ENCODE results near the gene MCIDAS. TPM values are rescaled to one million over a fixed set of nuclear protein-coding genes. Genes with fewer than 3 reads are reported as not detected.

Gene MCIDAS
- polyA plus RNA-seq, 1 donor (not counting 4 experiments of a cell fraction or from before 2014, with no cell fraction given), result 0.03 TPM

DNA sequence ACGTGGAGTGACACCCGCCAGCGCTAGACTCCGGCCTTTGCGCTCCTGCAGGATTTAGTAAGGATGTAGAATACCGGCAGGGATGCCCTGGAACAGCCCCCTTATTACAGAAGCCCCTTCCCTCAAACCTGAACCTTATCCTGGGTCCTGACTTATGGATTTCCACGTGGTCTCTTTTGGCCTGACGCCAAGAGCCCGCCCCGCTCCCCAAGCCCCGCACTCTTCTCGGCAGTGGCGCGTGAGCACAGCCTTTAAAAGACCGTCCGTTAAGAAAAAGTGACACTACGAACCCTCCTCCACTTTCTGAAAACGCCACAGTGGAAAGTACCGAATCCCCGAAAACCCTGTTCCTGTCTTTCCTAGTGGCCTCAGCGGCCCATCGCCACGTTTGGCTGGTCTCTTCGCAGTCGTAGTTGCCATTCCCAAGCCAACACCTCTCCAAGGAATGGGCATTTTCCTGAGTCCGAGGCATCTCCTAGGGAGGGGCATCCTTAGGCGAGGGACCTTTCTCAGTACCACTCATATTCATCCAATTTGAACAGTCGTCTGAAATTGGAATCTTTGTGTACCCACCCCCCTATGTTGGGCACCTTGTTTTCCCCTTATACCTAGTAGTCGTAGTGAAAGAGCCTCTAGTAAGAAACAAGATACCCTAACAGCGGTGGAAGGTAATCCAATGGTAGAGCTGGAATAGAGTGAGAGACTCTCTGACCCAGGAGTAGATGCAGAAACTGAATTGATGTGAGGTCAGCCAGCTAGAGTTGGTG is 732 bp upstream of the MCIDAS start:
- Histone ChIP-seq H3K4me2 (ENCODE audit: control insufficient read depth, extremely low read depth, insufficient read depth, low read depth, low read length) (peak overlapping the region; percentile 82), H3K27ac (ENCODE audit: control insufficient read depth, insufficient read depth, low read length) (no peak overlapping the region), H3K4me1 (ENCODE audit: control insufficient read depth, extremely low read depth, insufficient read depth, low read length) (peaks cover 7% of the 10 kb centered on the region), H3K4me3 (ENCODE audit: control insufficient read depth in 2 of 3, extremely low read depth in 1 of 3, insufficient read depth in 2 of 3, low read depth in 1 of 3, low read length in 3 of 3) (peak overlapping the region; percentile 43 to 69 (median 55)), H3K9ac (ENCODE audit: control insufficient read depth, extremely low read depth, insufficient read depth, low read length) (peak overlapping the region; percentile 47), H3K9me1 (ENCODE audit: control insufficient read depth, extremely low read depth, insufficient read depth, low read length) (no peaks in the 10 kb centered on the region), H4K20me1 (ENCODE audit: control insufficient read depth, extremely low read depth, insufficient read depth, low read length) (no peaks in the 10 kb centered on the region), H2AFZ (ENCODE audit: control insufficient read depth, low read length) (peak overlapping the region; percentile 68), H3K9me3 (ENCODE audit: control insufficient read depth, low read depth, low read length) (no peaks in the 10 kb centered on the region), H3K36me3 (ENCODE audit: control insufficient read depth in 2 of 2, extremely low read depth in 1 of 2, insufficient read depth in 2 of 2, low read length in 2 of 2) (peaks cover 0 to 2% of the 10 kb centered on the region in 2 experiments), H3K79me2 (ENCODE audit: control insufficient read depth, insufficient read depth, low read length) (no peaks in the 10 kb centered on the region), H3K27me3 (ENCODE audit: control insufficient read depth, extremely low read depth, insufficient read depth, low read length) (peaks cover 39% of the 10 kb centered on the region)
- FAIRE-seq (no peak), DNase-seq (ENCODE audit: low read depth, low spot score) (no peak)
- TF ChIP-seq EZH2 (IDR thresholded peaks at IDR 0.05; ENCODE audit: low read length), result peak; percentile 35
- TF ChIP-seq, protein P1, sequence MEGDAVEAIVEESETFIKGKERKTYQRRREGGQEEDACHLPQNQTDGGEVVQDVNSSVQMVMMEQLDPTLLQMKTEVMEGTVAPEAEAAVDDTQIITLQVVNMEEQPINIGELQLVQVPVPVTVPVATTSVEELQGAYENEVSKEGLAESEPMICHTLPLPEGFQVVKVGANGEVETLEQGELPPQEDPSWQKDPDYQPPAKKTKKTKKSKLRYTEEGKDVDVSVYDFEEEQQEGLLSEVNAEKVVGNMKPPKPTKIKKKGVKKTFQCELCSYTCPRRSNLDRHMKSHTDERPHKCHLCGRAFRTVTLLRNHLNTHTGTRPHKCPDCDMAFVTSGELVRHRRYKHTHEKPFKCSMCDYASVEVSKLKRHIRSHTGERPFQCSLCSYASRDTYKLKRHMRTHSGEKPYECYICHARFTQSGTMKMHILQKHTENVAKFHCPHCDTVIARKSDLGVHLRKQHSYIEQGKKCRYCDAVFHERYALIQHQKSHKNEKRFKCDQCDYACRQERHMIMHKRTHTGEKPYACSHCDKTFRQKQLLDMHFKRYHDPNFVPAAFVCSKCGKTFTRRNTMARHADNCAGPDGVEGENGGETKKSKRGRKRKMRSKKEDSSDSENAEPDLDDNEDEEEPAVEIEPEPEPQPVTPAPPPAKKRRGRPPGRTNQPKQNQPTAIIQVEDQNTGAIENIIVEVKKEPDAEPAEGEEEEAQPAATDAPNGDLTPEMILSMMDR (optimal IDR thresholded peaks at IDR 0.05 in 1 of 3, IDR thresholded peaks at IDR 0.05 in 1 of 3, conservative IDR thresholded peaks at IDR 0.05 in 1 of 3; ENCODE audit: extremely low read depth in 1 of 3, insufficient read depth in 2 of 3, low read length in 3 of 3), result no peak
- dilution Hi-C loops (cut with MboI; ENCODE audit: extremely low pct_ligation_motif_present, low sequenced_read_pairs), result no loop called here

DNA sequence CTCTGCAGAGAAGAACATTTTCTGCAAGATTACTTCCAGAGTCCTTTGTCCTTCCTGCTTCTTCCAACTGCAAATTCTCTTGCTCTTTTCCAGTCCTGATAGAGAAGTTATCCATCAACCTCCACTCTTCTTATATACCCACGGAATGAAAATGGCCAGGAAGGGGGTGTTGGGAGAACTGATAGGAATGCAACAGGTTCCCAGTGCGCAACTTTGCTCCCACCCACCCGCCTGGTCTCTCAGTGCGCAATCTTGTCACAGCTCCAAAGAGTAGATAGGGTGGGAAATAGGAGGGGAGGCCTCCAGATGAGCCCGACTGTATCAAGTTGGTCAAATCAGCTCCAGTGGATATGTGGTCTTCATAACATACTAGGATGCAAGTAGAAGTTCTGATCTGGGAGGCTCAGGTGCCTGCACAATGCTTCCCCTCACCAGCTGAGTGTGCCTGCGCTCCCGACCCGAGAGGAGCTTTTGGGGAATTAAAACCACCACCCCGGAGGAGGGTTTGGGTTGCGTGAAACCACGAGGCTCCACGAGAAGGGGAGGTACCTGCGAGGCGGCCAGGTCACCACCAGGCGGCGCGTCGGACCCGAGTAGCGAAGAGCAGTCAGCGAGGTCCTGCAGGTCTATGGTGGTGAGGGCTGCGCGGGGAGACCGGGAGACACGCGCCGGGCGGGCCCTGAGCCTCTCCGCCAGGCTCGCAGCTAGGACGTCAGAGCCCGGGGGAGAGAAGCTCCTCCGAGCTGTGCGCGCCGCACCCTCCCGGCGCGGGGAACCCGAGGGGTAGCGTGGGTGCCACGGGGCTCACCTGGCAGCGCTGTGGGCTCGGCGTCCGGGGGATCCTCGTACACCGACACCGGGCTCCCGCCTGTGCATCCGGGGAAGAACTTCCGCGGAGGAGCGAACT is 835 bp downstream of the MCIDAS start:
- no peaks in the 10 kb centered on the region for H3K79me2 ChIP-seq (ENCODE audit: control insufficient read depth, insufficient read depth, low read length)
- DNase-seq (ENCODE audit: low read depth, low spot score) (peak; percentile 19), FAIRE-seq (no peak)
- no peaks in the 10 kb centered on the region for H4K20me1 ChIP-seq (ENCODE audit: control insufficient read depth, extremely low read depth, insufficient read depth, low read length)
- H3K4me3 ChIP-seq (ENCODE audit: control insufficient read depth in 2 of 3, extremely low read depth in 1 of 3, insufficient read depth in 2 of 3, low read depth in 1 of 3, low read length in 3 of 3), result peak overlapping the region; percentile 43 to 60 (median 55)
- TF ChIP-seq, protein P1 (optimal IDR thresholded peaks at IDR 0.05 in 1 of 3, IDR thresholded peaks at IDR 0.05 in 1 of 3, conservative IDR thresholded peaks at IDR 0.05 in 1 of 3; ENCODE audit: extremely low read depth in 1 of 3, insufficient read depth in 2 of 3, low read length in 3 of 3), result peak; percentile 66 to 95 (median 88)
- peak; percentile 52 for TF ChIP-seq EZH2 (IDR thresholded peaks at IDR 0.05; ENCODE audit: low read length)
- H3K4me2 ChIP-seq (ENCODE audit: control insufficient read depth, extremely low read depth, insufficient read depth, low read depth, low read length), result peak overlapping the region; percentile 82
- no peaks in the 10 kb centered on the region for H3K9me1 ChIP-seq (ENCODE audit: control insufficient read depth, extremely low read depth, insufficient read depth, low read length)
- peaks cover 47% of the 10 kb centered on the region for H3K27me3 ChIP-seq (ENCODE audit: control insufficient read depth, extremely low read depth, insufficient read depth, low read length)
- peaks cover 0 to 2% of the 10 kb centered on the region in 2 experiments for H3K36me3 ChIP-seq (ENCODE audit: control insufficient read depth in 2 of 2, extremely low read depth in 1 of 2, insufficient read depth in 2 of 2, low read length in 2 of 2)
- H3K9me3 ChIP-seq (ENCODE audit: control insufficient read depth, low read depth, low read length), result peaks cover 2% of the 10 kb centered on the region
- no peak overlapping the region for H3K27ac ChIP-seq (ENCODE audit: control insufficient read depth, insufficient read depth, low read length)
- peak overlapping the region; percentile 13 for H3K9ac ChIP-seq (ENCODE audit: control insufficient read depth, extremely low read depth, insufficient read depth, low read length)
- peak overlapping the region; percentile 68 for H2AFZ ChIP-seq (ENCODE audit: control insufficient read depth, low read length)
- dilution Hi-C loops (cut with MboI; ENCODE audit: extremely low pct_ligation_motif_present, low sequenced_read_pairs), result no loop called here
- peaks cover 1% of the 10 kb centered on the region for H3K4me1 ChIP-seq (ENCODE audit: control insufficient read depth, extremely low read depth, insufficient read depth, low read length)

Measured in keratinocyte (primary cell).